Measurements from ENCODE around the gene MISP3. TPM values are rescaled to one million over a fixed set of nuclear protein-coding genes. Genes with fewer than 3 reads are reported as not detected.
A peak's percentile ranks its signal among the peaks of the same experiment; 100 is the strongest.

The MISP3 gene
- total and polyA plus RNA-seq, 9 of the 15 experiments (the other 6 are each of a cell fraction or from before 2014, with no cell fraction given) = 0.25 to 5.6 (median 1.6) TPM

DNA sequence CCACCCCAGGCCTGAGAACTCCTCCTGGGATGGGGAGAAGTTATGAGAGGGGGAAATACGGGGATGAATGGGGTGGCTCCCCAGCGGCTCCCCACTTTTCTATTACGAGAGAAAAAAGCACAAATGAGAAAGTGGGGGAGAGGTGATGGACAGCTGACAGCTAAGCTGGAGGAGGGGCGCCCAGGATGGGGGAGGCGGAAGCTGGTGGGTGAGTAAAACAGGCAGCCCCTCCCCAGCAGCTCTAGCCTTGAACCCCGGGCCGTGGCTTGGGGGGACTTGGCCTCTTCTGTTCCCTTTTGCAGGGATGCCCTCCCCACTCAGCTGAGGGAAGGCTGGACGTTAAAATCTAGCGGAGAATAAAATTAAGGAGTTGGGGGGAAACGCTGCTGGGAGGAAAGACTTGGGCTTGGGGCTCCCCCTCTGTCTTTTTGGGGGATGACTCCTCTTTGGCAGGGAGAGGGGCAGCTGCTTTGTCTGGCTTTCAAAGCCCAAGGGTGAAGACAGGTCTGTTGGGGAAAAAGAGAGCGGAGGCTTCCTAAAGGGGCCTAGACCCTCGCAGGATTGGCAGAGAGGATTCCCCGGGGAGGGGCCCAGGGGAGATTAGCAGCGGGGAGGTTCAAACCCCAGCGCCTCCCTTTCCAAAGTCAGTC is 19.4 kb downstream of the MISP3 start (continued):
- TF ChIP-seq, protein P1, sequence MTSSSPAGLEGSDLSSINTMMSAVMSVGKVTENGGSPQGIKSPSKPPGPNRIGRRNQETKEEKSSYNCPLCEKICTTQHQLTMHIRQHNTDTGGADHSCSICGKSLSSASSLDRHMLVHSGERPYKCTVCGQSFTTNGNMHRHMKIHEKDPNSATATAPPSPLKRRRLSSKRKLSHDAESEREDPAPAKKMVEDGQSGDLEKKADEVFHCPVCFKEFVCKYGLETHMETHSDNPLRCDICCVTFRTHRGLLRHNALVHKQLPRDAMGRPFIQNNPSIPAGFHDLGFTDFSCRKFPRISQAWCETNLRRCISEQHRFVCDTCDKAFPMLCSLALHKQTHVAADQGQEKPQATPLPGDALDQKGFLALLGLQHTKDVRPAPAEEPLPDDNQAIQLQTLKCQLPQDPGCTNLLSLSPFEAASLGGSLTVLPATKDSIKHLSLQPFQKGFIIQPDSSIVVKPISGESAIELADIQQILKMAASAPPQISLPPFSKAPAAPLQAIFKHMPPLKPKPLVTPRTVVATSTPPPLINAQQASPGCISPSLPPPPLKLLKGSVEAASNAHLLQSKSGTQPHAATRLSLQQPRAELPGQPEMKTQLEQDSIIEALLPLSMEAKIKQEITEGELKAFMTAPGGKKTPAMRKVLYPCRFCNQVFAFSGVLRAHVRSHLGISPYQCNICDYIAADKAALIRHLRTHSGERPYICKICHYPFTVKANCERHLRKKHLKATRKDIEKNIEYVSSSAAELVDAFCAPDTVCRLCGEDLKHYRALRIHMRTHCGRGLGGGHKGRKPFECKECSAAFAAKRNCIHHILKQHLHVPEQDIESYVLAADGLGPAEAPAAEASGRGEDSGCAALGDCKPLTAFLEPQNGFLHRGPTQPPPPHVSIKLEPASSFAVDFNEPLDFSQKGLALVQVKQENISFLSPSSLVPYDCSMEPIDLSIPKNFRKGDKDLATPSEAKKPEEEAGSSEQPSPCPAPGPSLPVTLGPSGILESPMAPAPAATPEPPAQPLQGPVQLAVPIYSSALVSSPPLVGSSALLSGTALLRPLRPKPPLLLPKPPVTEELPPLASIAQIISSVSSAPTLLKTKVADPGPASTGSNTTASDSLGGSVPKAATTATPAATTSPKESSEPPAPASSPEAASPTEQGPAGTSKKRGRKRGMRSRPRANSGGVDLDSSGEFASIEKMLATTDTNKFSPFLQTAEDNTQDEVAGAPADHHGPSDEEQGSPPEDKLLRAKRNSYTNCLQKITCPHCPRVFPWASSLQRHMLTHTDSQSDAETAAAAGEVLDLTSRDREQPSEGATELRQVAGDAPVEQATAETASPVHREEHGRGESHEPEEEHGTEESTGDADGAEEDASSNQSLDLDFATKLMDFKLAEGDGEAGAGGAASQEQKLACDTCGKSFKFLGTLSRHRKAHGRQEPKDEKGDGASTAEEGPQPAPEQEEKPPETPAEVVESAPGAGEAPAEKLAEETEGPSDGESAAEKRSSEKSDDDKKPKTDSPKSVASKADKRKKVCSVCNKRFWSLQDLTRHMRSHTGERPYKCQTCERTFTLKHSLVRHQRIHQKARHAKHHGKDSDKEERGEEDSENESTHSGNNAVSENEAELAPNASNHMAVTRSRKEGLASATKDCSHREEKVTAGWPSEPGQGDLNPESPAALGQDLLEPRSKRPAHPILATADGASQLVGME (CRISPR knock-in tag; IDR thresholded peaks at IDR 0.05) = no peak
- TF ChIP-seq, protein P2, sequence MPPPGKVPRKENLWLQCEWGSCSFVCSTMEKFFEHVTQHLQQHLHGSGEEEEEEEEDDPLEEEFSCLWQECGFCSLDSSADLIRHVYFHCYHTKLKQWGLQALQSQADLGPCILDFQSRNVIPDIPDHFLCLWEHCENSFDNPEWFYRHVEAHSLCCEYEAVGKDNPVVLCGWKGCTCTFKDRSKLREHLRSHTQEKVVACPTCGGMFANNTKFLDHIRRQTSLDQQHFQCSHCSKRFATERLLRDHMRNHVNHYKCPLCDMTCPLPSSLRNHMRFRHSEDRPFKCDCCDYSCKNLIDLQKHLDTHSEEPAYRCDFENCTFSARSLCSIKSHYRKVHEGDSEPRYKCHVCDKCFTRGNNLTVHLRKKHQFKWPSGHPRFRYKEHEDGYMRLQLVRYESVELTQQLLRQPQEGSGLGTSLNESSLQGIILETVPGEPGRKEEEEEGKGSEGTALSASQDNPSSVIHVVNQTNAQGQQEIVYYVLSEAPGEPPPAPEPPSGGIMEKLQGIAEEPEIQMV (tag; conservative IDR thresholded peaks at IDR 0.05; ENCODE audit: low read depth) = no peak
- TF ChIP-seq CHD4 (IDR thresholded peaks at IDR 0.05; ENCODE audit: insufficient read depth, insufficient replicate concordance, low read depth, low read length, poor library complexity, severe bottlenecking) = peak; percentile 13
- 0 out of 2 replicates have a peak, but pooled peaks have one; percentile 3 for TF ChIP-seq ELF1 (tag; IDR thresholded peaks at IDR 0.05)
- no peak for TF ChIP-seq SRF (CRISPR knock-in tag; IDR thresholded peaks at IDR 0.05)
- TF ChIP-seq ETV1 (tag; conservative IDR thresholded peaks at IDR 0.05; ENCODE audit: low read depth) = peak; percentile 42
- TF ChIP-seq GATAD2B (IDR thresholded peaks at IDR 0.05; ENCODE audit: borderline replicate concordance) = no peak
- TF ChIP-seq, protein P3, sequence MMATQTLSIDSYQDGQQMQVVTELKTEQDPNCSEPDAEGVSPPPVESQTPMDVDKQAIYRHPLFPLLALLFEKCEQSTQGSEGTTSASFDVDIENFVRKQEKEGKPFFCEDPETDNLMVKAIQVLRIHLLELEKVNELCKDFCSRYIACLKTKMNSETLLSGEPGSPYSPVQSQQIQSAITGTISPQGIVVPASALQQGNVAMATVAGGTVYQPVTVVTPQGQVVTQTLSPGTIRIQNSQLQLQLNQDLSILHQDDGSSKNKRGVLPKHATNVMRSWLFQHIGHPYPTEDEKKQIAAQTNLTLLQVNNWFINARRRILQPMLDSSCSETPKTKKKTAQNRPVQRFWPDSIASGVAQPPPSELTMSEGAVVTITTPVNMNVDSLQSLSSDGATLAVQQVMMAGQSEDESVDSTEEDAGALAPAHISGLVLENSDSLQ (IDR thresholded peaks at IDR 0.05) = peak; percentile 95
- TF ChIP-seq ASH1L (IDR thresholded peaks at IDR 0.05; ENCODE audit: borderline replicate concordance, low read depth, partially characterized antibody) = no peak
- 0 out of 2 replicates have a peak, but pooled peaks have one; percentile 10 for TF ChIP-seq ZNF263 (CRISPR knock-in tag; IDR thresholded peaks at IDR 0.05; ENCODE audit: borderline replicate concordance)
- no peak for TF ChIP-seq ATF1 (CRISPR knock-in tag; IDR thresholded peaks at IDR 0.05)
- TF ChIP-seq ATF1 (tag; IDR thresholded peaks at IDR 0.05) = no peak
- no peak for TF ChIP-seq SAFB2 (IDR thresholded peaks at IDR 0.05; ENCODE audit: borderline replicate concordance, low read depth, low read length, severe bottlenecking)
- no peak for TF ChIP-seq BCL6 (CRISPR knock-in tag; IDR thresholded peaks at IDR 0.05)
- TF ChIP-seq, protein P4, sequence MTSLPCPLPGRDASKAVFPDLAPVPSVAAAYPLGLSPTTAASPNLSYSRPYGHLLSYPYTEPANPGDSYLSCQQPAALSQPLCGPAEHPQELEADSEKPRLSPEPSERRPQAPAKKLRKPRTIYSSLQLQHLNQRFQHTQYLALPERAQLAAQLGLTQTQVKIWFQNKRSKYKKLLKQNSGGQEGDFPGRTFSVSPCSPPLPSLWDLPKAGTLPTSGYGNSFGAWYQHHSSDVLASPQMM (CRISPR knock-in tag; IDR thresholded peaks at IDR 0.05) = no peak
- TF ChIP-seq BRCA1 (IDR thresholded peaks at IDR 0.05) = no peak
- TF ChIP-seq BRCA1 (CRISPR knock-in tag; IDR thresholded peaks at IDR 0.05) = no peak
- peak; percentile 65; the same call in 1 of the 2 replicates for TF ChIP-seq SP1 (CRISPR knock-in tag; IDR thresholded peaks at IDR 0.05)
